GM19043 (cell line): ENCODE results near the gene TBX4.

Experiments used
- ATAC-seq: cut with Tn5 transposase; IDR thresholded peaks from one replicate; pipeline ENCODE4 v1.9.1; 2021; ENCODE audit warnings: low read depth; ENCODE audit not compliant: unreplicated experiment

Gene TBX4

DNA sequence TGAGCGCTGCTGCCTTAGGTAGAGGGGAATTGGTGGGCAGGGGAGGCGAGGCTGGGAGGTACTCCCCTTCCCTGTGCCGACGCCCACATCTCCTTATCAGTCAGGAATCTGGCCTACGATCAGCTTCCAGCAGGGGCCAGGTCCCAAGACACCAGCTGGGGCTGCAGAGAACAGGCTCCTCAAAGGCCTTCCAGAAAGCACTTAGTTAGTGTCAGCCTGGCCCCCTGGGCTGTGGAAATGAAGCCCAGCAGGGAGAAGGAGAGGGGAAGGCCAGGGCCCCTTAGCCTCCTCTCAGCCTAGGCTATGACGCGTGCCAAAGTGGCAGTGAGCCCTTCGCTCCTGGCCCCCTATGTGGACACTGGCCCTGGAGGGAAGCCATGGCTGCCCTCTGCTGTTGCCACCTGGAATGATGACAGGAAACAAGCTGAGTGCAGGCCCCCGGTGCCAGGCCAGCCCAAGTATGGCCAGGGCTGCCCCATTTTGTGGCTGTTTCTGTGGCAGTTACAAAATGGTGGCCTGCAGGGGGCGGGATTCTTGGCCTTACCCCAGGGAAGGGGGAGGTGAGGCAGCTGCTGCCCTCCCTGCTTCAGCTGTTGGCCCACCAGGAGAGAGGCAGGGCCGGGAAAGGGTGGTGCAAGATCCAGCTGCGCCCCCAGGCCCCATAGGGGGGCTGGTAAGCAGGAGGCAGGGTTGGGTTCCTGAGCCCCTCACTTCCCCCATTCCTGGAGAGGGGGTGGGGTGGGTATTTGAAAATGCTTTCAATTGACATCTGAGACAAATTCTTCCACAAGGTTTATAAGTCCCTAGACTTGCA lies 11.3 kb downstream of the TBX4 start:
- no peak for ATAC-seq

DNA sequence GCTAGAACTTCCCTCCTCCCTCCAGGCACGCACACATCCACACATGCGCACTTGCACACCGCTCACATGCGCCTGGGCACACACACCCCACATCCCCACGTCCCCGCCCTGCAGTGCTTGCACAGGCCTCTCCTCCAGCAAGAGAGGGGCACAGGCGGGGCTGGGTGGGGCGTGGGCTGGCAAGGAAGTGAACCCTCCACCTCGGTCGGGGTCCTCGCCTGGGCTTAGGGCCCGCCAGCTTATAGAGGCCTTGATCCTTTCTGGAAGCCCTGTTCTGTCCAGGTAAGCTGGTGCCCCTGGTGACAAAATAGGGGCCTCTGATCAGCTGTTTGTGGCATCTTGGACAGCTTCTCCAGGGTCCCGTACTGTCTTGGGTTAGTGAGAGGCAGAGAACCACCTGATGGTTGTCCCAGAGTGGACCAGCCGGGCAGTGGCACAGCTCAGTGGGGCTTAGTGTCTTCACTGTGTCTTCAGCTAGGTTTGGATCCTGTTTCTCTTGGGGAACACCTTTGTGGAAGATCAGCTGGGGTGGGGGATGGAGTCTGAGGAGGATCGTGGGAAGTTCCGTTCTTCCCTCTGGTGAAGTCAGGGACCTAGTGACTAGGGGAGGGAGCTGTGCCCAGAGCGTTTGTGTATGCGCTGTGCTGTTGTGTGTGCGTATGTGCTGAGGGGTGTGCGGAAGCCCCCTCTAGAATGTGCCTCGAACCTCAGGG lies 12.1 kb downstream of the TBX4 start:
- no peak for ATAC-seq

DNA sequence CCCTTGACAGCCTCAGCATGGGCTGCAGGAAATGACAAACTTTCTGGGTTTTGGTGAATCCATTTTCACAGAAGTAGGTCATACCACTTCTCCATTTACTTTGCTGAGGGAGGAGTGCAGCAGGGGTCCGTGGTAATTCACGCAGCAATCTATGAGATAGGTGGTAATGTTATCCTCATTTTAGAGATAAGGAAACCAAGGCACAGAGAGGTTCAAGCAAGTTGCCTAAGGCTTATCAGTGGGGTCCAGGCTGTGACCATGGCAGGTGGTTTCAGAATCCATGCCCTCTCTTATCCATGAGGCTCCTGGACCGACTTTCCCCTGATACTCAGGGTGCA lies 12.6 kb downstream of the TBX4 start:
- ATAC-seq = no peak

DNA sequence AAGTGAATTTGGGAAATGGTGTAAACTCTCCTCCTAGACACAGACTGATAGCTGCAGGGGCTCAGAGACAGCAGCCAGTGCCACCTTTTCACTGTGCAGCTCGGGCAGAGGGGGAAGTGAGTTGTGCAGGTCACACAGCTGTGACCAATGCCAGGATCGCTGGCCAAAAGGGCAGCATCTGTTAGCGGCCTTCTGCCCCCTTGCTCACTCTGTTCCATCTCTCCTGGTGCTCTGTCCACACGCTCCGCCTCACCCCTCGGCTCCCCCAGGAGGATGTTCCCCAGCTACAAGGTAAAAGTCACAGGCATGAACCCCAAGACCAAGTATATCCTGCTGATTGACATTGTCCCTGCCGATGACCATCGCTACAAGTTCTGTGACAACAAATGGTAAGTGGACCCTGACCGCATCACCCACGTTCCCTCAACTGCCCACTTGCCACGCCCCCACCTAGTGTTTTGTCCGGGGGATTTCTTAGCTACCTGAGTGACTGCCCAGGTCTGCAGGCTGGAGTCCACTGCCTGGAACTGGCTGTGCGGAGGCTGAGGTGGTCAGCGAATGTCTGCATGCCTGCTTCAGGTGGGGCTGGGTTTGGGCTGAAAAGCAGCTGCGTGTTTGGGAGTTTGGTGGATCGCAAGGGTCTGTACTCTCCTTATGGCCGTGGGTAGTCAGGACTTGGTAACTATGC lies 13.5 kb downstream of the TBX4 start:
- no peak for ATAC-seq

DNA sequence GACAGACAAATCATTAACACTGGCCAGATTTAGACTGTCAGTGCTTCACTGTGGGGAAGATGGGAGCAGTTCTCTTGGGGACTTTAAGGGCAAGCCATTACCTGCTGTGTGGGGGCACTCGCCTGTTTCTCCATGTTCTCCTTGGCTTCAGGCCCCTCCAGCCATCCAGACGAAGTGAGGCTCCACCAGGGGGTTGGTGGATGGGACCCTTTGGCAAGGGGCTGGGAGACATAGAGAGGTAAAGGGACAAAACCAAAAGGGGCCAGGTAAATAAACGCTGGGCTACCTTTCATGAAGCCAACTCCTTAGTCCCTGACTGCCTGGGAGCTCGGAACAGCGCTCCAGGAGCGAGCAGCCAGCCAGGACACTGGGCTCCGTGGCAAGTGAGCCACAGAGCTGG lies 14.0 kb downstream of the TBX4 start:
- ATAC-seq = no peak

DNA sequence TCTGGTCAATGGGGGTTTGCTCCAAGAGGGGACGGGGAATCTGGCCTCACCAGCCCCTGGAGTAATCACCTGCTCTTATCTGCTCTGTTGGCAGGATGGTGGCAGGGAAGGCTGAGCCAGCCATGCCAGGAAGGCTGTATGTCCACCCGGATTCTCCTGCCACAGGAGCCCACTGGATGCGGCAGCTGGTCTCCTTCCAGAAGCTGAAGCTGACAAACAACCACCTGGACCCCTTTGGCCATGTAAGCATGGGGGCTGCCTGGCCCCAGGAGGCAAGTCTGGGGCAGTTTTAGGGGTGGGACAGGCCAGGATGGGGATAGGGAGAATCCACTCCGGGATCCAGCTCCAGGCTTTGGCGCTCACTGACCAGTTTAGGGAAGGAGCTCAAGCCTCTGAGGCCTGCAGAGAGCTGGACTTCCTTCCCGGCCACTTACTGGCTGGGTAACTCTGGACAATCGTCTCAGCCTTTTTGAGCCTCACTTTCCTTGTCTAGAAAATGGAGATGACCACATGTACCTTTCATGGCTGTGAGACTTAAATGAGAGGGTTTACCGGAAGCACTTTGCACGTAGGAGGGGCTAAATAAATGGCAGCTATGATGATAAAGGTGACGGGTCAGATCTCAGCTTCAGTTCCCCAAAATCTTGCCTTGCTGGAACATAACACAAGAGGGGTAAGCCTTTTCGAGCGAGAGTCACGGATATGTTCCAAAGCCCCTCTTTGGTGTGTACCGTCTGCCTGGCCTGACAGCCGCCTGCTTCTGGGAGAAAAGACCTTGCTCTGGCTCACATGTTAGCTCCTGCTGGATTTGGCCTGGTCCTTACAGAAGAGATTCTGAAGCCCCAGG lies 15.4 kb downstream of the TBX4 start:
- no peak for ATAC-seq

DNA sequence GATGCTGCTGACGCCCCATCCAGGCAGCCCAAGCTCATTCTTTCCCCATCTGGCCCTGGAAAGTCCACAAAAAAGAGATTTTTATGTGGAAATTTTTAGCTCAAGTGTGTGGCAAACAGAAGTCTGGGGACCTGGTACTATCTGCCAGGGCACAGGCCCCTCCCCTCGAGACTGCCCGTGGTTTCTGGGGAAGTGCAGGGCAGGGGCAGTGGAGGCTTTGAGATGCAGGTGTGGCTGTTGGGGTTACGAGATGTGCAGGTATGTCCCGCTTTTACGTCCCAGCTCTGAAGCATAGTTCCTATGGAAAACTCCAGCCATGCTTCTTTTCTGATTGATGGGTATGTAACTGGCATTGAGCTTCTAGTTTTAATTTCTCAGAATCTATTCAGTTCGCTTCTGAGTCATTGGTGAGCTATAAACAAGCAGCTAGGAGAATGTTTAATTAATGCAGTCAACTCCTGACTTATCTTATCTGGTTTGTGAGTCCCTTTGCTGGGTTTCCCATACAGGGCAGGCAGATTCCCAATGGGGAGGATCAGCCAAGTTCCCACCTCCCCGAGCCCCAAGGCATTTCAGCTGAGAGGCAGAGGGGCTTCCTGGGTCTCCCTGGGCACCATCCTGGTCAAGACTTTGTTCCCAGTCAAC lies 16.2 kb downstream of the TBX4 start:
- ATAC-seq = no peak

DNA sequence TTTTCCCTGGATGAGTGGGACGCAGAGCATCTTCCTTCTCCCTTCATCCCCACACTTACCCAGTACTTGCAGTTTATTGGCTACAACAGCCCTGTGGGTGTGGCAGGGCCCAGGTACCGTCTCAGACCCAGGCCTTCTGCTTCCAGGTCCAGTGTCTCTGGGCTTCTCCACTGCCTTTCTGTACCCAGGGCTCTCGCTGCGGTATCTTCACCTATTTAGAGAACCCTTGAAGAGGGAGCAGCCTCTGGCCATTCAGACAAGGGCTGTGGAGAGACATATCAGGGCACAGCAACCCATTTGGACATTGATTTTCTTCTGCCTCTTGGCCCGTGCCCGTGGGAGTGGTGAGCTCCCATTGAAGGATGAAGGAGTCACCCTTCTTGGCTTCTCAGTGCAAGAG lies 17.3 kb downstream of the TBX4 start:
- no peak for ATAC-seq

DNA sequence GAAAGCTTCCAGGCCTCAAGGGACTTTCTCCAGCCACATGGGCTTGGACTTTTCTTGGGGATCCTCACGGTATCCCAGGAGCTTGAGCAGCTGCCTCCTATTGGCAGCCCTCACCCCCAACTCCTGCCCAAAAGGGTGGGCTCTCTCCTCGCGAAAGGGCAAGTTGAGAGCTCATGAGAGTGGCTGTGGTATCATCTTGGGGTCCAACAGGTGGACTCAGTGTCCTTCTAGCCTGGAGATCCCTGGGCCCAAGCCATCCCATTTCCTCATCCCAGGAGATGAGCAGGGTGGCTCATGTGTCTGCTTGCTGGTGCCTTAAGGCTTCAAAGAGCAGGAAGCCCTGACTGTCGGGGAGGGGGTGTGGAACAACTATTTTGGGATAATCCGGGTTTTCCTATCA lies 17.7 kb downstream of the TBX4 start:
- no peak for ATAC-seq

DNA sequence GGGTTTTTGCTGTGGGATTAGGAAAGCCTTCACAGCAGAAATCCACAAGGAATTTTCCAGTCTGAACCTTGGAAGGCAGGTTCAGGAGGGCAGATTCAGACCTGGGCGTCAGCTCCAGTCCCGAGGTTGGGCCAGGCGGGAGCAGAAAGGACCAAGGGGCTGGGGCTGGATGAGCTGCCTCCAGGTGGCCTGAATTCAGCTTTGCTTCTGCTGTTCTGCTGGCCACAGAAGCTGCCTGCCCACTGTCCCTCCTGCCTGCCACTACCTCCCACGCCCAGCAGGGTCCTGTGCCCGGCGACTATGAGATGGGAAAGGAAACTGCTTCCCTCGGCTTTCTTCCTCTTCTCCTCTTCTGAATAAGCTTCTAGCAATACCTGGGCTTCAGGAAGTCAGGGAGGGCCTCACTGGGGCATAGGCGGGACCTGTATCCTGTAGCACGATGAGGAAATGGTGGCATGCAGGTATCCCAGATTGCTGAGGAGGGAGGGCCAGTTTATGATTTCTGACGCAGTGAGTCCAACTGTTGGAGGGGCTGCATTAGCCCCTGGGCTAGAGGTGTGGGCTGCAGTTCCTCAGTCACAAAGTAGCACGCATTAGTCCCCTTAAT lies 18.4 kb downstream of the TBX4 start:
- no peak for ATAC-seq

DNA sequence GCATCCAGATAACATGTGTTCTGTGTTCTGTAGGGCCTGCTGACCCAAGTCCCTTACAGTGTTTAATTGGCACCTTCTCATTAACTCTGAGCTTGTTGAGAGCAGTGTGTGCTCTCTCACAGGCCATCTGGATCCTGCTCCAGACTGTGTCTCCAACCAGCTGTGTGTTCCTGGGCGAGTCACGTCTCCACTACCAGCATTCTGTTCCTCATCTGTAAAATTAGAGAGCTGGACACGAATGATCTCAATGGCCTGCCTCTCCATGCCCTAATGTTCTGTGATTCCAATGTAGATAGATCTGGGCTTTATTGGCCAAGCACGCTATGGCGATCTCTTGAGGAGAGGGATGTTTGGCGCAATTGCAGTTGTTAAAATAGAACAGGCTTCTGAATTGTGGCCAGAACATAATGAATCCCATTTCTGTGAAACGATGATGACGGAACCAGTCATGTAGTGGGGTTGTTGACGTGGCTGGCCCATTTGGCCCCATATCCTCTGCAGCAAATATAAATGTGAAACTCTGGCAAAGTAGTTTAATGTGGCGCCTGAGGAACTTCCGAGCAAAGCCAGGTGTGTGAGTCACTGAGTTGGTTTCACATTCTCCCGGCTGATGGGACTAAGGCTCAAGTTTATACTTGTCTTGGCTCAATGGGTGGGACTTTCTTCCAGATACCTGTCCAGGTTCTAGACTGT lies 22.2 kb downstream of the TBX4 start:
- no peak for ATAC-seq

DNA sequence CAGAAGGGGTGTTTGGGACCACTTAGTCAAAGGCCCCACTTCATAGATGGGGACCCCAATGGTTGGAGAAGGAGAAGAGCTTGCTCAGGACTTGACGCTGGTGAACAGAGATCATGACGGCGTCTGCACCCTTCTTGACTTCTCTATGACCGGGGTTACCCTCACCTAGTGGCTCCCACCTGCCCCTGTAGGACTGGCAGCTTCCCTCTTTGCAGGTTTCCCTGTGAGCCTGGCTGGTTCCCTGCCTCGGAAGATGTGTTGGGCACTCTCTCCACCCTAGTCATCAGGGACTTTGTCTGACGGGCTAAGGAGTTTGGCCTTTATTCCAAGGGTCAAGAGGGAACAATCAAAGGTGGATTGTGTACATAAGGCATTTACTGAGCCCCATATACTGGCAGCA lies 22.7 kb downstream of the TBX4 start:
- no peak for ATAC-seq

DNA sequence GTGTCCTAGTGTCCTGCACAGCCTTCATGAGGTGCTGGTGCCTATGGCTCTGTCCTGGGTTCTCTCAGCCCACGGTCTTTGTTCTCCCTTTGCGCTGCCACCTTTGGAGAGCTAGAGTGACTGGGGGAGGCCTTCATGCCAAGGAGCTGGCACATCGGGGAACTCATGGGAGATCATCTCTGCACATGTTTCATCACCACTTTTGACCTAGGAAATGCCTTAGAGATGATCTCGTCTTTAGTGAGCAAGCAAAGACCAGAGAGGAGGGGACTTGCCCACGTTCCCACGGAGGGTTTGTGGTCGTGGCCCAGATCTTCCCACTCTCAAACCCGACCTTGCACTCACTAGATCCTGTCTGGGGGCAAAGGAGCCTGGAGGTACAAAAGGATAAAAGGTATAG lies 23.5 kb downstream of the TBX4 start:
- no peak for ATAC-seq

DNA sequence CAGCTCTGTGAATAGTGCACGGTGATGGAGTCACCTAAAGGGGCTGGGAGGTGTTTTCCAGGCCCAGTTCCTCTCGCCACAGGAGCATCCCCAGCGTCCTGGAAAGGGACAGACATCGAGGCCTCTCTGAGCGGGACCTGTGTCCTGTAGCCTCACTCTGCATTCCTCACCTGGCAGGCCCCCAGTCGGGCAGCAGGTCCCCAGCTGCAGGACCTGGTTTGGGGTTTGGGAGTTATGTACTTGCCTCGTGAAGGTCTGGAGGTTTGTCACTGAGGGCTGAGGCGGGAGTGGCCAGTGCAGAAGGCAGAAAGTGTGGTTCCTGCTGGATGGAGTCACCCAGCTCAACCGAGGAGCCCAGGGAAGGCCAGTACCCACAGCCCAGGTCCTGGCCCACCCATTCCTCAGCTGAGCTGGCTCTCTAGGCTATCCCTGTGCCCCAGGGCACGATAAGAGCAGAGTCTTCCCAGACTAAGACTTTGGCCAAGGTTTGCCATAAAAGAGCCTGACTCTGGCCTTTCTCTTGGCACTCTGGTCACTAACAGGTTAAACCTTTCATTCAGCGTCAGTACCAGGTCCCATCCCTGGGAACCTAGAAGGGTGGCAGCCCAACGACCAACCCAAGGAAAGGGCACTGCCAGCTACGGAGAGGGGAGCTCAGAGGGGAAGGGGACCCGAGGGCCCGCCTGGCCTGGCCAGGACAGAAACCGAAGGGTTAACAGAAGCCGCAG lies 24.4 kb downstream of the TBX4 start:
- ATAC-seq = no peak

DNA sequence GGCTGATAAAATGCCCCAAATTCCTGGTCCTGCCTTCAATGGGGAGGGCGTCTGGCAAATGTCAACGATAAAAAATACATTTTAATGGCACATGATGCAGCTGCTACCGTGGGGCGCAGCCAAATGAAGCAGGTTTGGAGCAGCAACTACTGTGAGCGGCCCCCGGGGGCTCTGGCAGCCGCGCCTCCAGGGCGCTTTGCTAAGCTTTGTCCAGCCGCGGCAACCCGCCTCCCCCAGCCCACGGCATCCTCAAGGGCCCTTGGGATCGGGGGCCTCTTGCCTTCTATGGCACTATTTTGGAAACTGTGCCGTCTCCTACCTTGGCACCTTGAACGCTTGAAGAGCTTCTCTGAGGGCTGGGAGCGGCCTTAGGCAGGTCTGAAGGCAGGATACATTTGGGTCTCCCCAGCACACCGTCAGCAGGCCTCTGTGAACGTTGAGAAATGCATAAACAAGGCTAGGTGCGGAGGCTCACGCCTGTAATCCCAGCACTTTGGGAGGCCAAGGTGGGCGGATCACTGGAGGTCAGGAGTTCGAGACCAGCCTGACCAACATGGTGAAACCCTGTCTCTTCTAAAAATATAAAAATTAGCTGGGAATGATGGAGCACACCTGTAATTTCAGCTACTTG lies 25.1 kb downstream of the TBX4 start:
- no peak for ATAC-seq

DNA sequence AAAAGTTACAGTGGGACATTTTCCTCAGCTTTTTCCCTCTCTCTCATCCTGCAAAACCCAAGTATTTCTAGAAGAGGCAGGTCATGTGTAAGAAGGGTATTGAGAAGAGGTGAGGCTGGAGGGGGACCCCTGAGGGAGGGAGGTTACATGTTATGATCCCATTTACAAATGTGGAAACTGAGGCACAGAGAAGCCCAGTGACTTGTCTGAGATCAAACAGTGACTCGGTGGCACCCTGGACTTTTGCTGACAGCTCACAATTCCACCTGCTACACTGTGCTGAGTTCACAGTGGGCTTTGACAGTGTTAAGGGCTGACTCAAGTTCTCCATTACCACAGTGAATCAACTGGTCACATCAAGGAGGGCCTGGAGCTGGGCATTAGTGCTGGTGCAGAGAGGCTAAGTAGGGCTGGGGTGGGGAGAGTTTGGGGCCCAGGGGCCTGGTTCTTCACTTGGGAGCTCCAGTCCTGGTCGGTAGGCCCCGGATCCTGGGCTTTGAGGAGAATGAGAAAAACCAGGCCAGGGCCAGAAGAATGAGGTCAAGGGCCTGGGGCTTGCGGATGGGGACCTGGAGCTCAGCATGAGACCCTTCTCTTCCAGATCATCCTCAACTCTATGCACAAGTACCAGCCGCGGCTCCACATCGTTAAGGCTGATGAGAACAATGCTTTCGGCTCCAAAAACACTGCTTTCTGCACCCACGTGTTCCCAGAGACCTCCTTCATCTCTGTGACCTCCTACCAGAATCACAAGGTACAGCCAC lies 26.0 kb downstream of the TBX4 start:
- no peak for ATAC-seq

DNA sequence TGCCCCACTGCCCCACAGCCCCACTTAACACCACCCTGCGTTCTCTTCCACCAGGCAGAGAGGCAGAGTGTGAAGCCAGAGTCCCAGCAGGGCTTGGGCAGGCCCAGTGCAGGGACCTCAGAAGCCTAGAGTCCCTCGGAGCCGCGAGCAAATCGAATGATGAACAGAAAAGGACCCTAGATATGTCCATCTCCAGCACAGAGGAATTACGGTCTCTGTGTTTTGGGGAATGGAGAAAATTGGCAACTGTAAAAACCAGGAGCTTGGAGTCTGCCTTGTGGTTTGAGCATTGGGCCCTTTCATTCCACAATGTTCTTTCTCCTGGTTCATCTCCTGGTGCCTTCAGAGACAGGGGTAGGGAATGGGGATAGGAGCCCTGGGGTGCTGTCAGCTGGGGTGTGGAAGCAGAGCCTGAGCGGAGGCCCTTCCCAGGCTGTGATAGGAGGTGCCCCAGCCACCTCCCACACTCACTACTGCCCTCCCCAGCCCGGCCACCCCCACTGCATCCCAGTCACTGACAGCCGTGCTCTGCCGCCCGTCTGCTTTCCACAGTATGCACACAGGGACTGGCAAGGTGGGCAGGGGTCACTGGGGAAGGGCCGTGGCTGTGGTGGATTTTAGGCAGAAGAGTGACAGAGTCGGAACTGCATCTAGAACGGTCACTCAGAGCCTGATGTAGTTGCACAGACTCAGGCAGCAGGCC lies 26.7 kb downstream of the TBX4 start:
- no peak for ATAC-seq
